ENCODE measurements around the gene MBP.

GRCh38 chr18:77116201-77117080 is 16.1 kb downstream of the MBP start:
- no peak for TF ChIP-seq POLR2A (IDR thresholded peaks at IDR 0.05)
- TF ChIP-seq, protein P1, sequence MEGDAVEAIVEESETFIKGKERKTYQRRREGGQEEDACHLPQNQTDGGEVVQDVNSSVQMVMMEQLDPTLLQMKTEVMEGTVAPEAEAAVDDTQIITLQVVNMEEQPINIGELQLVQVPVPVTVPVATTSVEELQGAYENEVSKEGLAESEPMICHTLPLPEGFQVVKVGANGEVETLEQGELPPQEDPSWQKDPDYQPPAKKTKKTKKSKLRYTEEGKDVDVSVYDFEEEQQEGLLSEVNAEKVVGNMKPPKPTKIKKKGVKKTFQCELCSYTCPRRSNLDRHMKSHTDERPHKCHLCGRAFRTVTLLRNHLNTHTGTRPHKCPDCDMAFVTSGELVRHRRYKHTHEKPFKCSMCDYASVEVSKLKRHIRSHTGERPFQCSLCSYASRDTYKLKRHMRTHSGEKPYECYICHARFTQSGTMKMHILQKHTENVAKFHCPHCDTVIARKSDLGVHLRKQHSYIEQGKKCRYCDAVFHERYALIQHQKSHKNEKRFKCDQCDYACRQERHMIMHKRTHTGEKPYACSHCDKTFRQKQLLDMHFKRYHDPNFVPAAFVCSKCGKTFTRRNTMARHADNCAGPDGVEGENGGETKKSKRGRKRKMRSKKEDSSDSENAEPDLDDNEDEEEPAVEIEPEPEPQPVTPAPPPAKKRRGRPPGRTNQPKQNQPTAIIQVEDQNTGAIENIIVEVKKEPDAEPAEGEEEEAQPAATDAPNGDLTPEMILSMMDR (IDR thresholded peaks at IDR 0.05), result no peak
